Heart right ventricle (tissue), 16 donors: Measurements from ENCODE around the gene CIC. TPM values are rescaled to one million over a fixed set of nuclear protein-coding genes. Genes with fewer than 3 reads are reported as not detected.

Experiments used
- ATAC-seq, 8 donors: fragments of 200-7000 bp; cut with Tn5 transposase; one replicate each; pipeline ENCODE4 v1.9.1; 2020; ENCODE audit warnings: mild to moderate bottlenecking in 8 of 8, moderate library complexity in 8 of 8, moderate number of reproducible peaks in 1 of 8
- DNase-seq, 2 donors: peaks; one replicate each; pipeline ENCODE4 v3.0.0-alpha.2; 2020
- H3K27ac ChIP-seq, 10 donors: fragments of 200-600 bp; sonication (generic) in 2 of 10; one replicate each; pipeline versions ENCODE4 v1.5.0 to v1.8.0; 2020 to 2022; ENCODE audit warnings: mild to moderate bottlenecking in 3 of 10
- H3K27me3 ChIP-seq, 7 donors: fragments of 200-600 bp; one replicate each; pipeline ENCODE4 v1.8.0; 2021 to 2022; ENCODE audit warnings: mild to moderate bottlenecking in 2 of 7
- H3K36me3 ChIP-seq, 9 donors: fragments of 200-600 bp; sonication (generic) in 1 of 9; one replicate each; pipeline versions ENCODE4 v1.5.0 to v1.8.0; 2020 to 2022; ENCODE audit warnings: mild to moderate bottlenecking in 2 of 9
- H3K4me1 ChIP-seq, 9 donors: fragments of 200-600 bp; sonication (generic) in 1 of 9; one replicate each; pipeline versions ENCODE4 v1.5.0 to v1.8.0; 2020 to 2022; ENCODE audit warnings: mild to moderate bottlenecking in 4 of 9
- H3K4me3 ChIP-seq, 10 donors: fragments of 200-600 bp; sonication (generic) in 2 of 10; one replicate each; pipeline versions ENCODE4 v1.5.0 to v1.8.0; 2020 to 2022; ENCODE audit warnings: mild to moderate bottlenecking in 7 of 10, moderate library complexity in 2 of 10
- H3K9me3 ChIP-seq, 11 donors: fragments of 200-600 bp in 10 of 11; sonication (generic) in 2 of 11; one replicate each; pipeline versions ENCODE4 v1.5.0 to v1.8.0; 2013 to 2022; ENCODE audit warnings: mild to moderate bottlenecking in 2 of 11, control low read depth in 1 of 11, moderate library complexity in 1 of 11
- WGBS, 2 donors: extraction: QIAGEN DNeasy Blood & Tissue Kit; methylation state at CpG; one replicate each; pipeline ENCODE4 v1.1.7; 2013; ENCODE audit warnings: inconsistent platforms in 1 of 2; 5-methylcytosine and 5-hydroxymethylcytosine counted together
- intact Hi-C, 10 donors: fragments of 100-400 bp; cut with DNase I; formaldehyde crosslinking; loops; one replicate each; pipeline versions ENCODE4 v1.11.1 to v1.14.2; 2022
- polyA plus RNA-seq, 2 donors: library from polyadenylated mRNA; stranded (reverse); fragments of 200-250 nt; gene quantifications; one replicate each; pipeline ENCODE4 v1.2.3, GENCODE V29; 2013
- total RNA-seq, 10 donors: library from RNA; stranded (reverse); fragmentation: NEBNext Ultra II Directional in 3 of 10; extraction: Animal tissue kit (Norgen Biotek cat#: 25700) in 3 of 10; gene quantifications; one replicate each; pipeline versions ENCODE4 v1.2.1 to v1.2.4, GENCODE V29; 2021 to 2023
- TF ChIP-seq, protein P1 (sequence below), 9 donors: fragments of 200-600 bp; sonication (generic) in 2 of 9; IDR thresholded peaks; one replicate each; pipeline versions ENCODE4 v1.5.0 to v1.8.0; 2021 to 2022; ENCODE audit warnings: antibody characterized with exemption in 9 of 9, mild to moderate bottlenecking in 5 of 9, moderate library complexity in 1 of 9
- donor health status: Arrhythmogenic right ventricular cardiomyopathy.
- donor health status: ischemic (EF 13 %, LVEDD 7.1; RV severe dilation, severe dysfunction).
- donor health status: healthy with polysubstance abuse.
- donor health status: DM: no; HTN: yes; CAD: no.
- donor health status: DM: no; HTN: no; CAD: no.
- donor health status: ischemic (EF 25% LVEDD 6.9; RV normal size, moderate dysfunction).
- donor health status: ischemic (EF 25% LVEDD 5.7; RV mildly dilated, moderate dysfunction).
- donor health status: healthy.
- donor health status: DM: yes; HTN: yes; CAD: no.
- donor health status: Ischemic cardiomyopathy.
- donor health status: ischemic (EF 35%, LVEDD 5.7; RV mildly dilated, moderate dysfunction).
- donor health status: nonischemic (EF 11% LVEDD 7.7; RV severe dilation, severe dysfunction).
- donor health status: DM: yes; HTN: yes; CAD: no.
- donor health status: PGD.
- donor health status: ischemic (EF 29% LVEDD 5.4; RV normal size, mild dysfunction).
- donor health status: nonischemic (EF 23%, LVEDD 6.1; RV moderate dilation, normal function).

The CIC gene
- total and polyA plus RNA-seq, 12 donors, result 17.6 to 42.0 (median 32.0) TPM

DNA sequence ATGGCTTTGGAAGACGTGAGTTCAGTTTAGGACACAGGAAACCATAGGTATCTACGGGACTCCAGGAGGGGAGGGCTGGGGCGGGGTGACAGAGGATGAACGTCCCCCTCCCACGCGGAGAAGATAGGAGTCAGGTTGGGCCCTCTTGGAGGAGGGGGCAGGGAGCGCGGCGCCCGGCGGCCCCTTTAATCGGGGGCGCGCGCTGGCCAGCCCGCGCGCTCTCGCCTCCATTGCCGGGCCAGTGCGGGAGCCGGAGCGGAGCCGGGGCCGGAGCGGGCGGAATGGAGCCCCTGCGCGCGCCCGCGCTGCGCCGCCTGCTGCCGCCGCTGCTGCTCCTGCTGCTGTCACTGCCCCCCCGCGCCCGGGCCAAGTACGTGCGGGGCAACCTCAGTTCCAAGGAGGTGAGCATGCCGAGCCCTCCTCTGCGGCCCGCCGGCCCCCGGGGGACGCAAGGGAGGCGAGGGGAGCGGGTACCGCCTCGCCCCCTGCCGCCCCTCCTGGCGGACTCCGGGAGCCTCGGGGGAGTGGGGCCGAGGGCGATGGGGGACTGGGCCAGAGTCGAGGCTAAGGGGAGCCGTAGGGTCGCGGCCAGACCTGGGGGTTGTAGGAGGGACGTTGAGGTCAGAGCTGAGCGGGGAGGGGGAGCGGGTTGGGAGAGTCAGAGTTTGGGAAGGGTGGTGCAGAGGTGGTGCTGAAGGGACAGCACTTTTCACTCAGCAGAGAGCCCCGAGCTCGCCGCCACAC is 44.2 kb downstream of the CIC start, which contains the start of gene TMEM145:
Gene TMEM145 (plus strand): TSS at position 214 of the 744 bp plus-strand sequence. CDS start 68 bp downstream, at position 282.
- H3K4me3 ChIP-seq, result peak within 1 kb of the TSS; percentile 10 to 64 (median 56)
- intact Hi-C loops, result loop anchor here in 1 of 10 donors (10.0 kb wide), 1 partner anchor 178 kb away; the partner anchor contains the start of gene POU2F2
- ATAC-seq, result peak; percentile 70 to 87 (median 82)
- no peak for DNase-seq
- no peak within 1 kb of the TSS for H3K27ac ChIP-seq
- 1% methylated on average over 63 to 67 of the region's 67 CpGs for WGBS, 2 donors
- no peaks in the 10 kb centered on the region for H3K9me3 ChIP-seq
- TF ChIP-seq, protein P1, sequence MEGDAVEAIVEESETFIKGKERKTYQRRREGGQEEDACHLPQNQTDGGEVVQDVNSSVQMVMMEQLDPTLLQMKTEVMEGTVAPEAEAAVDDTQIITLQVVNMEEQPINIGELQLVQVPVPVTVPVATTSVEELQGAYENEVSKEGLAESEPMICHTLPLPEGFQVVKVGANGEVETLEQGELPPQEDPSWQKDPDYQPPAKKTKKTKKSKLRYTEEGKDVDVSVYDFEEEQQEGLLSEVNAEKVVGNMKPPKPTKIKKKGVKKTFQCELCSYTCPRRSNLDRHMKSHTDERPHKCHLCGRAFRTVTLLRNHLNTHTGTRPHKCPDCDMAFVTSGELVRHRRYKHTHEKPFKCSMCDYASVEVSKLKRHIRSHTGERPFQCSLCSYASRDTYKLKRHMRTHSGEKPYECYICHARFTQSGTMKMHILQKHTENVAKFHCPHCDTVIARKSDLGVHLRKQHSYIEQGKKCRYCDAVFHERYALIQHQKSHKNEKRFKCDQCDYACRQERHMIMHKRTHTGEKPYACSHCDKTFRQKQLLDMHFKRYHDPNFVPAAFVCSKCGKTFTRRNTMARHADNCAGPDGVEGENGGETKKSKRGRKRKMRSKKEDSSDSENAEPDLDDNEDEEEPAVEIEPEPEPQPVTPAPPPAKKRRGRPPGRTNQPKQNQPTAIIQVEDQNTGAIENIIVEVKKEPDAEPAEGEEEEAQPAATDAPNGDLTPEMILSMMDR (IDR thresholded peaks at IDR 0.05), result peak in 4 of 9 donors; percentile 7 to 43 (median 20)
- H3K36me3 ChIP-seq, result no peaks in the 10 kb centered on the region
- peaks cover 0 to 21% (median 11%) of the 10 kb centered on the region in 9 donors for H3K4me1 ChIP-seq
- H3K27me3 ChIP-seq, result peaks cover 0 to 51% (median 17%) of the 10 kb centered on the region in 7 donors

DNA sequence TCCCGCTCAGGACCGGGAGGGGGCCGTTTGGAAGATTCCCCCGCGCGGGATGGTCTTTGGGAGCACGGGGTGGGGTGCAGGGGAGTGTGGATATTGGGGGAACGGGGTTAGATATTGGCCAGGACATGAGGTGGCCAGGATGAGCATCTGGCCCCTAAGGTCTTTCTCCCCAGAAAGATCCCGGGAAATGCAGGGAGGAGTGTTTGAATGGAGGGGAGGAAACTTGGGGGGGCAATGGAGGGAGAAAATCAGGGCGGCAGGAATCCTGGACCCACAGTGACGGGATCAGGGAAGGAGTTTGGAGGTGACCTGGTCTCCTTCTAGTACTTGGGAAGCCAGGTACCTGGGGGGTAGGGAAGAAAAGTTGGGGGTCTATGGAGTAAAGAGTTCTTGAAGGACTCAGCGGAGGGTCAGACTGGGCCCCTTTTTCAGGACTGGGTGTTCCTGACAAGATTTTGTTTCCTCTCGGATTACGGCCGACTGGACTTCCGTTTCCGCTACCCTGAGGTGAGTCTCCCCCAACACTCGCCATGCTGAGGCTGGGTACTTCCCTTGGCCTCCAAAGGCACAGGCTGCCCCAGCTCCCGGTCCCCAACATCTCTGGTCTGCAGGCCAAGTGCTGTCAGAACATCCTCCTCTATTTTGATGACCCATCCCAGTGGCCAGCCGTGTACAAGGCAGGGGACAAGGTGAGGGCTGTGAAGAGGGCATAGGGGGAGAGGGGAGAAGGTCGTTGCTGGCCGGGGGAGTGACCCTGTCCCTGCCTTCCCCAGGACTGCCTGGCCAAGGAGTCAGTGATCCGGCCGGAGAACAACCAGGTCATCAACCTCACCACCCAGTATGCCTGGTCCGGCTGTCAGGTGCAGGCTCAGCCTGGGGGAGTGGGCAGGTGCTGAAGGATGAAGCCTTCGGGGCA is 45.0 kb downstream of the CIC start:
- Histone ChIP-seq H3K27me3 (peaks cover 0 to 51% (median 17%) of the 10 kb centered on the region in 7 donors), H3K4me1 (peaks cover 0 to 21% (median 11%) of the 10 kb centered on the region in 9 donors), H3K27ac (no peak overlapping the region), H3K9me3 (no peaks in the 10 kb centered on the region), H3K4me3 (peak overlapping the region in 7 of 10 donors; percentile 42 to 64 (median 60)), H3K36me3 (no peaks in the 10 kb centered on the region)
- peak in 1 of 8 donors; percentile 16 for ATAC-seq
- no peak for DNase-seq
- TF ChIP-seq, protein P1 (IDR thresholded peaks at IDR 0.05), result no peak
- intact Hi-C loops, result loop anchor here in 1 of 10 donors (10.0 kb wide), 1 partner anchor 179 kb away; the partner anchor contains the start of gene POU2F2
- WGBS, 2 donors, result 28 to 30% methylated on average over 26 of the region's 26 CpGs

DNA sequence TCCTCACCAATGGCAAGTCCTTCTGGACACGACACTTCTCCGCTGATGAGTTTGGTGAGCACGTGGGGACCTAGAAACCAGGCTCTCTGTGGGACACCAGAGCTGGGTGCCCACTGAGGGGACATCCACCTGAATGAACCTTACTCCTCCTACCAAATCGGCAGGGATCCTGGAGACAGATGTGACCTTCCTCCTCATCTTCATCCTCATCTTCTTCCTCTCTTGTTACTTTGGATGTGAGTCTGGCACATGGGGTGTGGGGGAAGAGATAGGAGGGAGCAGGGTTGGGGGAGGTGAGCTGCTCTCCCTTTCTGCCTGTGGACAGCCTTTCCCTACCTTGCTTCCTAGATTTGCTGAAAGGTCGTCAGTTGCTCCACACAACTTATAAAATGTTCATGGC is 46.0 kb downstream of the CIC start:
- H3K27me3 ChIP-seq, result peaks cover 0 to 51% (median 17%) of the 10 kb centered on the region in 7 donors
- TF ChIP-seq, protein P1 (IDR thresholded peaks at IDR 0.05), result no peak
- H3K36me3 ChIP-seq, result no peaks in the 10 kb centered on the region
- intact Hi-C loops, result loop anchor here in 1 of 10 donors (10.0 kb wide), 1 partner anchor 180 kb away; the partner anchor contains the start of gene POU2F2
- H3K4me3 ChIP-seq, result no peak overlapping the region
- WGBS, 2 donors, result 64 to 76% methylated on average over 5 of the region's 5 CpGs
- ATAC-seq (no peak), DNase-seq (no peak)
- H3K9me3 ChIP-seq, result no peaks in the 10 kb centered on the region
- H3K27ac ChIP-seq, result no peak overlapping the region
- peaks cover 0 to 21% (median 11%) of the 10 kb centered on the region in 9 donors for H3K4me1 ChIP-seq
